HuH-7.5 (cell line): Measurements from ENCODE around the gene FLNC.
A peak's percentile ranks its signal among the peaks of the same experiment; 100 is the strongest.

Experiments used
- DNase-seq: peaks from one replicate; pipeline ENCODE4 v3.0.0; 2011; ENCODE audit warnings: low spot score

The FLNC gene

GRCh38 chr7:128880791-128881457 is 50.7 kb downstream of the FLNC start:
- DNase-seq, result no peak

GRCh38 chr7:128881458-128882125 is 51.4 kb downstream of the FLNC start:
- DNase-seq, result no peak

GRCh38 chr7:128882134-128882533 is 51.9 kb downstream of the FLNC start:
- no peak for DNase-seq

- DNase-seq, result peak; percentile 97
Measured at GRCh38 chr7:128883622-128884448, 53.6 kb downstream of the FLNC start.

- no peak for DNase-seq
Measured at GRCh38 chr7:128884561-128885369, 54.6 kb downstream of the FLNC start.

GRCh38 chr7:128885370-128886187 is 55.4 kb downstream of the FLNC start:
- no peak for DNase-seq

- DNase-seq, result no peak
Measured at GRCh38 chr7:128886391-128887168, 56.4 kb downstream of the FLNC start.

- no peak for DNase-seq
Measured at GRCh38 chr7:128887169-128888038, 57.2 kb downstream of the FLNC start.

GRCh38 chr7:128888039-128888755 is 58.0 kb downstream of the FLNC start:
- DNase-seq, result no peak

GRCh38 chr7:128888756-128889095 is 58.5 kb downstream of the FLNC start:
- DNase-seq, result no peak

GRCh38 chr7:128889121-128889520 is 58.9 kb downstream of the FLNC start:
- no peak for DNase-seq

GRCh38 chr7:128890306-128891109 is 60.3 kb downstream of the FLNC start:
- DNase-seq, result peak; percentile 64

GRCh38 chr7:128891110-128891941 is 61.1 kb downstream of the FLNC start:
- DNase-seq, result no peak

GRCh38 chr7:128891942-128892269 is 61.7 kb downstream of the FLNC start:
- DNase-seq, result no peak

GRCh38 chr7:128892521-128893250 is 62.5 kb downstream of the FLNC start:
- no peak for DNase-seq

GRCh38 chr7:128893251-128894100 is 63.3 kb downstream of the FLNC start:
- no peak for DNase-seq
